ENCODE data around the gene SIAH1. TPM values are rescaled to one million over a fixed set of nuclear protein-coding genes. Genes with fewer than 3 reads are reported as not detected.
"Not testable (repeated sequence)": the region's sequence is repeated elsewhere in the genome, so short reads cannot be mapped to it uniquely, and the experiment has no call there.

The SIAH1 gene
- total RNA-seq, 1 experiment from 2014 or later = 29.9 TPM

DNA sequence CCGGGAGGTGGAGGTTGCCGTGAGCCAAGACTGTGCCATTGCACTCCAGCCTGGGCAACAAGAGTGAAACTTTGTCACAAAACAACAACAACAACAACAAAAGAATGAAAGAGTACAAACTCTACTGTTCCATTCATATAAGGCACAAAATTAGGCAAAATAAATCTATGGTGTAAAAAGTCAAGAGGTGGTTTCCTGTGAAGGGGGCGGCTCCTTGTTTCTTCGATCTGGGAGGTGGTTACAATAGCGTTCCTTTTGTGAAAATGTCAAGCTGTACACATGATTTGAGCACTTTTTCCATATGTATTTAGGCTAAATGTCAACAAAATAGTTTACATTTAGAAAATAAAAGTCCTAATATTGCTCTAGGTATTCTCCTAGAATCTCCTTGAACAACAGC is 6.9 kb downstream of the SIAH1 start (continued):
- TF ChIP-seq MLX (CRISPR knock-in tag; IDR thresholded peaks at IDR 0.05) (no peak), ETV6 (CRISPR knock-in tag; IDR thresholded peaks at IDR 0.05) (no peak), KAT7 (CRISPR knock-in tag; IDR thresholded peaks at IDR 0.05; ENCODE audit: borderline replicate concordance) (no peak), RELA (CRISPR knock-in tag; IDR thresholded peaks at IDR 0.05; ENCODE audit: borderline replicate concordance) (no peak), FOXK1 (CRISPR knock-in tag; IDR thresholded peaks at IDR 0.05) (no peak), JAZF1 (CRISPR knock-in tag; IDR thresholded peaks at IDR 0.05) (no peak), EMX1 (CRISPR knock-in tag; IDR thresholded peaks at IDR 0.05) (no peak)
- TF ChIP-seq, protein P1, sequence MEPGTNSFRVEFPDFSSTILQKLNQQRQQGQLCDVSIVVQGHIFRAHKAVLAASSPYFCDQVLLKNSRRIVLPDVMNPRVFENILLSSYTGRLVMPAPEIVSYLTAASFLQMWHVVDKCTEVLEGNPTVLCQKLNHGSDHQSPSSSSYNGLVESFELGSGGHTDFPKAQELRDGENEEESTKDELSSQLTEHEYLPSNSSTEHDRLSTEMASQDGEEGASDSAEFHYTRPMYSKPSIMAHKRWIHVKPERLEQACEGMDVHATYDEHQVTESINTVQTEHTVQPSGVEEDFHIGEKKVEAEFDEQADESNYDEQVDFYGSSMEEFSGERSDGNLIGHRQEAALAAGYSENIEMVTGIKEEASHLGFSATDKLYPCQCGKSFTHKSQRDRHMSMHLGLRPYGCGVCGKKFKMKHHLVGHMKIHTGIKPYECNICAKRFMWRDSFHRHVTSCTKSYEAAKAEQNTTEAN (CRISPR knock-in tag; IDR thresholded peaks at IDR 0.05) = no peak
- TF ChIP-seq, protein P2, sequence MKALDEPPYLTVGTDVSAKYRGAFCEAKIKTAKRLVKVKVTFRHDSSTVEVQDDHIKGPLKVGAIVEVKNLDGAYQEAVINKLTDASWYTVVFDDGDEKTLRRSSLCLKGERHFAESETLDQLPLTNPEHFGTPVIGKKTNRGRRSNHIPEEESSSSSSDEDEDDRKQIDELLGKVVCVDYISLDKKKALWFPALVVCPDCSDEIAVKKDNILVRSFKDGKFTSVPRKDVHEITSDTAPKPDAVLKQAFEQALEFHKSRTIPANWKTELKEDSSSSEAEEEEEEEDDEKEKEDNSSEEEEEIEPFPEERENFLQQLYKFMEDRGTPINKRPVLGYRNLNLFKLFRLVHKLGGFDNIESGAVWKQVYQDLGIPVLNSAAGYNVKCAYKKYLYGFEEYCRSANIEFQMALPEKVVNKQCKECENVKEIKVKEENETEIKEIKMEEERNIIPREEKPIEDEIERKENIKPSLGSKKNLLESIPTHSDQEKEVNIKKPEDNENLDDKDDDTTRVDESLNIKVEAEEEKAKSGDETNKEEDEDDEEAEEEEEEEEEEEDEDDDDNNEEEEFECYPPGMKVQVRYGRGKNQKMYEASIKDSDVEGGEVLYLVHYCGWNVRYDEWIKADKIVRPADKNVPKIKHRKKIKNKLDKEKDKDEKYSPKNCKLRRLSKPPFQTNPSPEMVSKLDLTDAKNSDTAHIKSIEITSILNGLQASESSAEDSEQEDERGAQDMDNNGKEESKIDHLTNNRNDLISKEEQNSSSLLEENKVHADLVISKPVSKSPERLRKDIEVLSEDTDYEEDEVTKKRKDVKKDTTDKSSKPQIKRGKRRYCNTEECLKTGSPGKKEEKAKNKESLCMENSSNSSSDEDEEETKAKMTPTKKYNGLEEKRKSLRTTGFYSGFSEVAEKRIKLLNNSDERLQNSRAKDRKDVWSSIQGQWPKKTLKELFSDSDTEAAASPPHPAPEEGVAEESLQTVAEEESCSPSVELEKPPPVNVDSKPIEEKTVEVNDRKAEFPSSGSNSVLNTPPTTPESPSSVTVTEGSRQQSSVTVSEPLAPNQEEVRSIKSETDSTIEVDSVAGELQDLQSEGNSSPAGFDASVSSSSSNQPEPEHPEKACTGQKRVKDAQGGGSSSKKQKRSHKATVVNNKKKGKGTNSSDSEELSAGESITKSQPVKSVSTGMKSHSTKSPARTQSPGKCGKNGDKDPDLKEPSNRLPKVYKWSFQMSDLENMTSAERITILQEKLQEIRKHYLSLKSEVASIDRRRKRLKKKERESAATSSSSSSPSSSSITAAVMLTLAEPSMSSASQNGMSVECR (CRISPR knock-in tag; IDR thresholded peaks at IDR 0.05; ENCODE audit: borderline replicate concordance) = no peak
- TF ChIP-seq, protein P3, sequence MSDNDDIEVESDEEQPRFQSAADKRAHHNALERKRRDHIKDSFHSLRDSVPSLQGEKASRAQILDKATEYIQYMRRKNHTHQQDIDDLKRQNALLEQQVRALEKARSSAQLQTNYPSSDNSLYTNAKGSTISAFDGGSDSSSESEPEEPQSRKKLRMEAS (CRISPR knock-in tag; IDR thresholded peaks at IDR 0.05) = no peak

- peaks cover 44% of the 10 kb centered on the region for H3K4me1 Mint-ChIP-seq
- H3K27ac Mint-ChIP-seq; DNase-seq (ENCODE audit: low spot score); H3K27me3 Mint-ChIP-seq (ENCODE audit: low read depth); H3K36me3 Mint-ChIP-seq; H3K9me3 Mint-ChIP-seq; H3K4me3 Mint-ChIP-seq; ATAC-seq: not testable (repeated sequence)
- ChIA-PET CTCF (interaction anchor here (0.6 to 2.5 kb wide), 4 partner anchors 11 to 681 kb away, joined by 3 to 10 read pairs (median 3); no protein-coding TSS in a partner anchor), POLR2A (interaction anchor here (2.9 kb wide), 1 partner anchor 11 kb away, joined by 12 read pairs; no protein-coding TSS in a partner anchor)
These were observed 7.9 kb downstream of the SIAH1 start for GRCh38 chr16:48377301-48377700.

GRCh38 chr16:48374255-48374654 is 11.0 kb downstream of the SIAH1 start:
- H3K27ac Mint-ChIP-seq = no peak overlapping the region
- H3K4me1 Mint-ChIP-seq = peaks cover 34% of the 10 kb centered on the region
- no peaks in the 10 kb centered on the region for H3K36me3 Mint-ChIP-seq
- ATAC-seq (no peak), DNase-seq (ENCODE audit: low spot score) (no peak)
- H3K27me3 Mint-ChIP-seq (ENCODE audit: low read depth) = no peaks in the 10 kb centered on the region
- ChIA-PET POLR2A (no interaction called here), CTCF (no interaction called here)
- no peaks in the 10 kb centered on the region for H3K9me3 Mint-ChIP-seq
- H3K4me3 Mint-ChIP-seq = no peak overlapping the region
- no peak for TF ChIP-seq EMX1 (CRISPR knock-in tag; IDR thresholded peaks at IDR 0.05)
- TF ChIP-seq ZNF263 (CRISPR knock-in tag; IDR thresholded peaks at IDR 0.05; ENCODE audit: low read depth) = no peak
- TF ChIP-seq, protein P4, sequence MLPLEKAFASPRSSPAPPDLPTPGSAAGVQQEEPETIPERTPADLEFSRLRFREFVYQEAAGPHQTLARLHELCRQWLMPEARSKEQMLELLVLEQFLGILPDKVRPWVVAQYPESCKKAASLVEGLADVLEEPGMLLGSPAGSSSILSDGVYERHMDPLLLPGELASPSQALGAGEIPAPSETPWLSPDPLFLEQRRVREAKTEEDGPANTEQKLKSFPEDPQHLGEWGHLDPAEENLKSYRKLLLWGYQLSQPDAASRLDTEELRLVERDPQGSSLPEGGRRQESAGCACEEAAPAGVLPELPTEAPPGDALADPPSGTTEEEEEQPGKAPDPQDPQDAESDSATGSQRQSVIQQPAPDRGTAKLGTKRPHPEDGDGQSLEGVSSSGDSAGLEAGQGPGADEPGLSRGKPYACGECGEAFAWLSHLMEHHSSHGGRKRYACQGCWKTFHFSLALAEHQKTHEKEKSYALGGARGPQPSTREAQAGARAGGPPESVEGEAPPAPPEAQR (CRISPR knock-in tag; IDR thresholded peaks at IDR 0.05) = no peak
- no peak for TF ChIP-seq ZNF219 (CRISPR knock-in tag; IDR thresholded peaks at IDR 0.05; ENCODE audit: borderline replicate concordance)
- TF ChIP-seq, protein P5, sequence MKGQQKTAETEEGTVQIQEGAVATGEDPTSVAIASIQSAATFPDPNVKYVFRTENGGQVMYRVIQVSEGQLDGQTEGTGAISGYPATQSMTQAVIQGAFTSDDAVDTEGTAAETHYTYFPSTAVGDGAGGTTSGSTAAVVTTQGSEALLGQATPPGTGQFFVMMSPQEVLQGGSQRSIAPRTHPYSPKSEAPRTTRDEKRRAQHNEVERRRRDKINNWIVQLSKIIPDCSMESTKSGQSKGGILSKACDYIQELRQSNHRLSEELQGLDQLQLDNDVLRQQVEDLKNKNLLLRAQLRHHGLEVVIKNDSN (CRISPR knock-in tag; IDR thresholded peaks at IDR 0.05) = no peak
- TF ChIP-seq, protein P6, sequence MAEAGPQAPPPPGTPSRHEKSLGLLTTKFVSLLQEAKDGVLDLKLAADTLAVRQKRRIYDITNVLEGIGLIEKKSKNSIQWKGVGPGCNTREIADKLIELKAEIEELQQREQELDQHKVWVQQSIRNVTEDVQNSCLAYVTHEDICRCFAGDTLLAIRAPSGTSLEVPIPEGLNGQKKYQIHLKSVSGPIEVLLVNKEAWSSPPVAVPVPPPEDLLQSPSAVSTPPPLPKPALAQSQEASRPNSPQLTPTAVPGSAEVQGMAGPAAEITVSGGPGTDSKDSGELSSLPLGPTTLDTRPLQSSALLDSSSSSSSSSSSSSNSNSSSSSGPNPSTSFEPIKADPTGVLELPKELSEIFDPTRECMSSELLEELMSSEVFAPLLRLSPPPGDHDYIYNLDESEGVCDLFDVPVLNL (CRISPR knock-in tag; IDR thresholded peaks at IDR 0.05; ENCODE audit: borderline replicate concordance, low read depth) = no peak
- TF ChIP-seq FOXK1 (CRISPR knock-in tag; IDR thresholded peaks at IDR 0.05) = no peak
- TF ChIP-seq, protein P7, sequence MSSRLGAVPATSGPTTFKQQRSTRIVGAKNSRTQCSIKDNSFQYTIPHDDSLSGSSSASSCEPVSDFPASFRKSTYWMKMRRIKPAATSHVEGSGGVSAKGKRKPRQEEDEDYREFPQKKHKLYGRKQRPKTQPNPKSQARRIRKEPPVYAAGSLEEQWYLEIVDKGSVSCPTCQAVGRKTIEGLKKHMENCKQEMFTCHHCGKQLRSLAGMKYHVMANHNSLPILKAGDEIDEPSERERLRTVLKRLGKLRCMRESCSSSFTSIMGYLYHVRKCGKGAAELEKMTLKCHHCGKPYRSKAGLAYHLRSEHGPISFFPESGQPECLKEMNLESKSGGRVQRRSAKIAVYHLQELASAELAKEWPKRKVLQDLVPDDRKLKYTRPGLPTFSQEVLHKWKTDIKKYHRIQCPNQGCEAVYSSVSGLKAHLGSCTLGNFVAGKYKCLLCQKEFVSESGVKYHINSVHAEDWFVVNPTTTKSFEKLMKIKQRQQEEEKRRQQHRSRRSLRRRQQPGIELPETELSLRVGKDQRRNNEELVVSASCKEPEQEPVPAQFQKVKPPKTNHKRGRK (CRISPR knock-in tag; IDR thresholded peaks at IDR 0.05; ENCODE audit: borderline replicate concordance) = no peak
- no peak for TF ChIP-seq CTCF (IDR thresholded peaks at IDR 0.05)

All from WTC11 (cell line).